GM10266 (cell line): ENCODE data around the gene CD300E.

Experiments used
- DNase-seq: peaks from one replicate; pipeline ENCODE4 v3.0.0; 2012; ENCODE audit errors: extremely low spot score
- CTCF ChIP-seq: IDR thresholded peaks from 2 replicates; pipeline ENCODE4 v1.5.1; 2012; ENCODE audit warnings: mild to moderate bottlenecking, low read depth; ENCODE audit not compliant: control insufficient read depth, insufficient read depth; ENCODE audit errors: missing control alignments

CD300E gene

GRCh38 chr17:74565126-74565525, 58.4 kb downstream of the CD300E start:
- TF ChIP-seq CTCF: no peak
- no peak for DNase-seq

- no peak for DNase-seq
- no peak for TF ChIP-seq CTCF
These were observed 60.2 kb downstream of the CD300E start for GRCh38 chr17:74563358-74563757.

GRCh38 chr17:74561586-74561985, 62.0 kb downstream of the CD300E start:
- no peak for DNase-seq
- no peak for TF ChIP-seq CTCF
